Mesendoderm (in vitro differentiated cells): ENCODE measurements around the gene UGT1A9.
A peak's percentile ranks its signal among the peaks of the same experiment; 100 is the strongest.
"Not testable (repeated sequence)": the region's sequence is repeated elsewhere in the genome, so short reads cannot be mapped to it uniquely, and the experiment has no call there.

Source experiments
- DNase-seq: peaks from one replicate; pipeline ENCODE4 v3.0.0; 2013
- H2AK5ac ChIP-seq: 2 replicates; pipeline ENCODE4 v1.6.1; 2013; ENCODE audit warnings: low read length, inconsistent platforms
- H2BK120ac ChIP-seq: 2 replicates; pipeline ENCODE4 v1.6.1; 2013; ENCODE audit warnings: low read depth, mild to moderate bottlenecking, low read length, moderate library complexity, mixed read lengths
- H2BK15ac ChIP-seq: replicated peaks from 2 replicates; pipeline ENCODE4 v1.6.1; 2013; ENCODE audit warnings: low read depth, mild to moderate bottlenecking, moderate library complexity
- H2BK5ac ChIP-seq: 2 replicates; pipeline ENCODE4 v1.6.1; 2013; ENCODE audit warnings: low read length, inconsistent platforms
- H3K18ac ChIP-seq: 2 replicates; pipeline ENCODE4 v1.6.1; 2013; ENCODE audit warnings: mild to moderate bottlenecking, low read length, mixed read lengths
- H3K23ac ChIP-seq: one replicate; pipeline ENCODE4 v1.6.1; 2013; ENCODE audit warnings: low read length
- H3K27ac ChIP-seq: 2 replicates; pipeline ENCODE4 v1.5.1; 2013; ENCODE audit warnings: low read depth, mild to moderate bottlenecking, inconsistent platforms, low read length, moderate library complexity
- H3K27me3 ChIP-seq: 2 replicates; pipeline ENCODE4 v1.6.1; 2013; ENCODE audit warnings: low read length, control low read depth, mild to moderate bottlenecking, inconsistent platforms; ENCODE audit not compliant: insufficient read depth, poor library complexity
- H3K36me3 ChIP-seq: 2 replicates; pipeline ENCODE4 v1.6.1; 2013; ENCODE audit warnings: low read length, inconsistent platforms; ENCODE audit not compliant: control insufficient read depth, insufficient read depth
- H3K4ac ChIP-seq: one replicate; pipeline ENCODE4 v1.6.1; 2013; ENCODE audit warnings: low read depth, mild to moderate bottlenecking, low read length, moderate library complexity
- H3K4me1 ChIP-seq: 2 replicates; pipeline ENCODE4 v1.6.1; 2013; ENCODE audit warnings: low read depth, low read length, inconsistent platforms; ENCODE audit not compliant: control insufficient read depth
- H3K4me2 ChIP-seq: 2 replicates; pipeline ENCODE4 v1.6.1; 2013; ENCODE audit warnings: low read length
- H3K4me3 ChIP-seq: 2 replicates; pipeline ENCODE4 v1.5.1; 2013; ENCODE audit warnings: mild to moderate bottlenecking, low read length
- H3K56ac ChIP-seq: one replicate; pipeline ENCODE4 v1.6.1; 2013; ENCODE audit warnings: low read length
- H3K79me1 ChIP-seq: 2 replicates; pipeline ENCODE4 v1.6.1; 2013; ENCODE audit warnings: low read length, inconsistent platforms
- H3K79me2 ChIP-seq: 2 replicates; pipeline ENCODE4 v1.6.1; 2013; ENCODE audit warnings: mild to moderate bottlenecking, low read length; ENCODE audit not compliant: control insufficient read depth, insufficient read depth
- H3K9ac ChIP-seq: 2 replicates; pipeline ENCODE4 v1.6.1; 2013; ENCODE audit warnings: low read length, inconsistent platforms
- H4K5ac ChIP-seq: one replicate; pipeline ENCODE4 v1.6.1; 2013; ENCODE audit warnings: low read length
- H4K8ac ChIP-seq: one replicate; pipeline ENCODE4 v1.6.1; 2013; ENCODE audit warnings: low read depth, mild to moderate bottlenecking, control low read depth, low read length, moderate library complexity
- WGBS: extraction: QIAGEN DNeasy Blood & Tissue Kit; methylation state at CpG from one replicate; pipeline ENCODE4 v1.1.7; 2013; ENCODE audit warnings: low lambda C conversion rate, missing lambda C conversion rate; ENCODE audit not compliant: insufficient coverage; ENCODE audit errors: extremely low coverage; 5-methylcytosine and 5-hydroxymethylcytosine counted together

The UGT1A9 gene

GRCh38 chr2:233643128-233643527, 28.6 kb upstream of the UGT1A9 start:
- H3K9ac ChIP-seq: no peak overlapping the region
- H2BK15ac ChIP-seq: no peak overlapping the region
- H3K56ac ChIP-seq: no peak overlapping the region
- no CpG with 5 or more reads among the region's 1 CpG for WGBS
- no peak overlapping the region for H3K27ac ChIP-seq
- no peaks in the 10 kb centered on the region for H3K79me1 ChIP-seq
- no peak overlapping the region for H3K4ac ChIP-seq
- no peak overlapping the region for H3K18ac ChIP-seq
- no peak overlapping the region for H4K8ac ChIP-seq
- H4K5ac ChIP-seq: no peak overlapping the region
- no peaks in the 10 kb centered on the region for H3K27me3 ChIP-seq
- no peak overlapping the region for H3K4me2 ChIP-seq
- no peaks in the 10 kb centered on the region for H3K79me2 ChIP-seq
- no peaks in the 10 kb centered on the region for H3K4me1 ChIP-seq
- DNase-seq: peak; percentile 64
- no peak overlapping the region for H2AK5ac ChIP-seq
- H3K23ac ChIP-seq: no peak overlapping the region
- no peak overlapping the region for H2BK5ac ChIP-seq
- no peak overlapping the region for H2BK120ac ChIP-seq
- no peak overlapping the region for H3K4me3 ChIP-seq
- no peaks in the 10 kb centered on the region for H3K36me3 ChIP-seq

DNA sequence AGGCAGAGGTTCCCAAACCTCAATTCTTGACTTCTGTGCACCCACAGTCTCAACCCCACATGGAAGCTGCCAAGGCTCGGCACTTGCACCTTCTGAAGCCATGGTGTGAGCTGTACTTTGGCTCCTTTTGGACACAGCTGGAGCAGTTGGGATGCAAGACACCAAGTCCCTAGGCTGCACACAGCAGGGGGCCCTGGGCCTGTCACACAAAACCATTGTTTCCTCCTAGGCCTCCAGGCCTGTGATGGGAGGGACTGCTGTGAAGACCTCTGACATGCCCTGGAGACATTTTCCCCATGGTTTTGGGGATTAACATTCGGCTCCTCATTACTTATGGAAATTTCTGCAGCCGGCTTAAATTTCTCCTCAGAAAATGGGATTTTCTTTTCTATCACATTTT, 25.7 kb upstream of the UGT1A9 start:
- H3K18ac ChIP-seq, H3K9ac ChIP-seq, H3K79me2 ChIP-seq, H3K4me1 ChIP-seq, H2BK5ac ChIP-seq, H2BK120ac ChIP-seq, H3K36me3 ChIP-seq, H3K79me1 ChIP-seq, H3K4me3 ChIP-seq, H2BK15ac ChIP-seq, H3K56ac ChIP-seq, H3K23ac ChIP-seq, H3K27me3 ChIP-seq, H3K27ac ChIP-seq, H3K4ac ChIP-seq, H2AK5ac ChIP-seq, H3K4me2 ChIP-seq, H4K8ac ChIP-seq, H4K5ac ChIP-seq: not testable (repeated sequence)
- DNase-seq: peak; percentile 5
- no CpG with 5 or more reads among the region's 3 CpGs for WGBS

GRCh38 chr2:233650981-233651380, 20.7 kb upstream of the UGT1A9 start:
- Histone ChIP-seq H3K18ac (no peak overlapping the region), H4K8ac (no peak overlapping the region), H3K4ac (no peak overlapping the region), H2BK15ac (no peak overlapping the region), H2BK120ac (no peak overlapping the region), H2BK5ac (no peak overlapping the region), H3K4me3 (no peak overlapping the region), H2AK5ac (no peak overlapping the region), H3K27me3 (no peaks in the 10 kb centered on the region), H3K79me1 (no peaks in the 10 kb centered on the region), H3K27ac (no peak overlapping the region), H3K9ac (no peak overlapping the region), H3K36me3 (no peaks in the 10 kb centered on the region), H3K4me2 (no peak overlapping the region), H3K4me1 (no peaks in the 10 kb centered on the region), H3K23ac (no peak overlapping the region), H4K5ac (no peak overlapping the region), H3K79me2 (no peaks in the 10 kb centered on the region), H3K56ac (no peak overlapping the region)
- DNase-seq: no peak
- WGBS: no CpG with 5 or more reads among the region's 4 CpGs

DNA sequence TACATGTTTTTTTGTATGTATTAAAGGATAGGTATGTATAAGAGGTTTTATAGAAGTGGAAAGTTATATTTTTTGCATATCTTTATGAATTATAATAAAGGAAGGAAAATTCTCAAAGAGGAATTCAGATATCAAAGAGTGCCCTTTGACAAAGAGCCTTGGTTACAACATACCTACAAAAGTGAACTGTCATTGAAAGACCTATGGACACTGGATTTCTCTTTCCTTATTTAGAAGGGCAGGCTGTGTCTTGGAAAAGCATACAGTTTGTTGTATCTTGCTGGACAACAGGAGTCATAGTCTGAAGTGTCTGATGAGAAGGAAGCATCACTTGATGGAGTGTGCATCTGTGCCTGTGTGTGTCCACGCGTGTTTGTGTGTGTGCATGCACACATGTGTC, 20.3 kb upstream of the UGT1A9 start:
- H2BK5ac ChIP-seq: no peak overlapping the region
- H2AK5ac ChIP-seq: no peak overlapping the region
- no peak for DNase-seq
- H2BK15ac ChIP-seq: no peak overlapping the region
- no peak overlapping the region for H4K8ac ChIP-seq
- no peak overlapping the region for H3K56ac ChIP-seq
- H3K4ac ChIP-seq: no peak overlapping the region
- H3K4me2 ChIP-seq: no peak overlapping the region
- H3K4me1 ChIP-seq: no peaks in the 10 kb centered on the region
- no peak overlapping the region for H4K5ac ChIP-seq
- no peaks in the 10 kb centered on the region for H3K36me3 ChIP-seq
- H3K9ac ChIP-seq: no peak overlapping the region
- no peak overlapping the region for H3K4me3 ChIP-seq
- no peaks in the 10 kb centered on the region for H3K79me1 ChIP-seq
- no peak overlapping the region for H3K18ac ChIP-seq
- H3K27me3 ChIP-seq: no peaks in the 10 kb centered on the region
- no peak overlapping the region for H3K27ac ChIP-seq
- no peak overlapping the region for H3K23ac ChIP-seq
- no peaks in the 10 kb centered on the region for H3K79me2 ChIP-seq
- no CpG with 5 or more reads among the region's 2 CpGs for WGBS
- H2BK120ac ChIP-seq: no peak overlapping the region

- H4K8ac ChIP-seq: no peak overlapping the region
- H2BK120ac ChIP-seq: no peak overlapping the region
These were observed 17.2 kb upstream of the UGT1A9 start for GRCh38 chr2:233654501-233654900.

DNA sequence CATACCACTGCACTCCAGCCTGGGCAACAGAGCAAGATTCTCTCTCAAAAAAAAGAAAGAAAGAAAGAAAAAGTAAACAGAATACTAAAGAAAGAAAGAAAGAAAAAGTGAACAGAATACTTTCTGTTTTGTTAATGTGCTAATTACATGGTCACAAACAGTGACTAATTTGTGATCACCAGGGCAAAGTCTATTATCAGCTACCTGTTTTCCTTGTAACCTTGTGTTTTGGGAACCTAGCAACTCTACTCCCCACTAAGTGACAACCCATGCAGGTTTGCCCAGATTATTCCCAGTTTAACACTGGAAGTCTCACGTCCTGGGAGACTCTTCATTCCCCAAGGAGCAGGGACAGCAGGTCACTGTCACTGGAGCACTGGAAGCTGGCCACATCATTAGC, 16.7 kb upstream of the UGT1A9 start:
- H3K4me1 ChIP-seq: no peaks in the 10 kb centered on the region
- H2BK15ac ChIP-seq: no peak overlapping the region
- H4K8ac ChIP-seq: no peak overlapping the region
- no peak overlapping the region for H2BK120ac ChIP-seq
- H3K4me2 ChIP-seq: no peak overlapping the region
- no CpG with 5 or more reads among the region's 1 CpG for WGBS
- H4K5ac ChIP-seq: no peak overlapping the region
- no peaks in the 10 kb centered on the region for H3K79me2 ChIP-seq
- H3K9ac ChIP-seq: no peak overlapping the region
- H3K56ac ChIP-seq: no peak overlapping the region
- H3K36me3 ChIP-seq: no peaks in the 10 kb centered on the region
- no peak overlapping the region for H3K27ac ChIP-seq
- no peak overlapping the region for H2AK5ac ChIP-seq
- H3K4ac ChIP-seq: no peak overlapping the region
- no peak overlapping the region for H2BK5ac ChIP-seq
- H3K23ac ChIP-seq: no peak overlapping the region
- H3K27me3 ChIP-seq: no peaks in the 10 kb centered on the region
- no peak overlapping the region for H3K4me3 ChIP-seq
- H3K79me1 ChIP-seq: no peaks in the 10 kb centered on the region
- no peak for DNase-seq
- H3K18ac ChIP-seq: no peak overlapping the region

More at GRCh38 chr2:233654501-233654900, 17.2 kb upstream of the UGT1A9 start:
- no peak overlapping the region for H3K27ac ChIP-seq
- H3K79me1 ChIP-seq: no peaks in the 10 kb centered on the region
- H3K36me3 ChIP-seq: no peaks in the 10 kb centered on the region
- no peak overlapping the region for H3K18ac ChIP-seq
- no CpG with 5 or more reads among the region's 6 CpGs for WGBS
- no peaks in the 10 kb centered on the region for H3K27me3 ChIP-seq
- H3K79me2 ChIP-seq: no peaks in the 10 kb centered on the region
- H2BK15ac ChIP-seq: no peak overlapping the region
- H3K4me2 ChIP-seq: no peak overlapping the region
- DNase-seq: peak; percentile 3
- no peak overlapping the region for H3K56ac ChIP-seq
- H3K9ac ChIP-seq: no peak overlapping the region
- H4K5ac ChIP-seq: no peak overlapping the region
- H3K4me3 ChIP-seq: no peak overlapping the region
- no peak overlapping the region for H2AK5ac ChIP-seq
- no peak overlapping the region for H3K4ac ChIP-seq
- no peaks in the 10 kb centered on the region for H3K4me1 ChIP-seq
- H3K23ac ChIP-seq: no peak overlapping the region
- no peak overlapping the region for H2BK5ac ChIP-seq
